HEK293 (cell line): ENCODE measurements around the gene PEPD.
A peak's percentile ranks its signal among the peaks of the same experiment; 100 is the strongest.

Experiments
- CTCF ChIA-PET: fragments of 350-600 bp; formaldehyde crosslinking; extraction: SDS; loops from one replicate; lab custom pipeline; 2021; ENCODE audit warnings: antibody characterized with exemption; lab: Yijun Ruan, JAX
- POLR2A ChIA-PET: fragments of 300-600 bp; formaldehyde crosslinking; extraction: SDS; loops from one replicate; lab custom pipeline; 2020; ENCODE audit warnings: antibody characterized with exemption, inconsistent platforms; lab: Yijun Ruan, JAX
- H3K27ac ChIP-seq: fragments of 200-500 bp; sonication (Bioruptor generic); 2 replicates; pipeline ENCODE4 v1.5.1; 2014; ENCODE audit warnings: low read depth, low read length, control low read depth, inconsistent platforms; ENCODE audit errors: extremely low read depth
- H3K36me3 ChIP-seq, 2 experiments: fragments of 200-500 bp in 1 of 2; sonication (Bioruptor generic) in 1 of 2; 1 replicate in 1 of 2; 2 replicates in 1 of 2; pipeline ENCODE4 v1.5.1; 2014 to 2017; ENCODE audit warnings: inconsistent platforms in 2 of 2, low read length in 2 of 2; ENCODE audit not compliant: control insufficient read depth in 2 of 2, insufficient read depth in 1 of 2
- H3K4me1 ChIP-seq: fragments of 200-500 bp; sonication (Bioruptor generic); 2 replicates; pipeline ENCODE4 v1.5.1; 2014; ENCODE audit warnings: mild to moderate bottlenecking, low read length, inconsistent platforms; ENCODE audit not compliant: control insufficient read depth, insufficient read depth
- H3K4me3 ChIP-seq: 2 replicates; pipeline ENCODE4 v1.5.1; 2011; ENCODE audit warnings: low read depth, mild to moderate bottlenecking, control low read depth, low read length, moderate library complexity
- H3K9me3 ChIP-seq: fragments of 200-500 bp; sonication (Bioruptor generic); 2 replicates; pipeline ENCODE4 v1.5.1; 2014; ENCODE audit warnings: low read depth, low read length, inconsistent platforms; ENCODE audit not compliant: control insufficient read depth, insufficient read depth
- BCL11A ChIP-seq: fragments of 450-650 bp; formaldehyde crosslinking; IDR thresholded peaks from 2 replicates; pipeline ENCODE4 v1.5.1; 2016; ENCODE audit warnings: low read depth, missing biosample characterization, missing genetic modification characterization
- BCL11B ChIP-seq: fragments of 450-650 bp; formaldehyde crosslinking; IDR thresholded peaks from 2 replicates; pipeline ENCODE4 v1.5.1; 2016; ENCODE audit warnings: low read depth, missing biosample characterization, missing genetic modification characterization
- EGR2 ChIP-seq: fragments of 450-650 bp; formaldehyde crosslinking; IDR thresholded peaks from 2 replicates; pipeline ENCODE4 v1.5.1; 2016; ENCODE audit warnings: low read depth, missing biosample characterization, missing genetic modification characterization
- GLI4 ChIP-seq: fragments of 450-650 bp; formaldehyde crosslinking; IDR thresholded peaks from 2 replicates; pipeline ENCODE4 v1.5.1; 2016; ENCODE audit warnings: missing biosample characterization, missing genetic modification characterization
- KLF8 ChIP-seq: fragments of 450-650 bp; formaldehyde crosslinking; IDR thresholded peaks from 2 replicates; pipeline ENCODE4 v1.5.1; 2016; ENCODE audit warnings: missing biosample characterization, missing genetic modification characterization
- OVOL3 ChIP-seq: fragments of 450-650 bp; formaldehyde crosslinking; IDR thresholded peaks from 2 replicates; pipeline ENCODE4 v1.5.1; 2016; ENCODE audit warnings: missing biosample characterization, missing genetic modification characterization
- SALL2 ChIP-seq: fragments of 450-650 bp; formaldehyde crosslinking; IDR thresholded peaks from 2 replicates; pipeline ENCODE4 v1.5.0; 2017; ENCODE audit warnings: missing biosample characterization, mild to moderate bottlenecking, missing genetic modification characterization, borderline replicate concordance
- SP7 ChIP-seq: fragments of 450-650 bp; formaldehyde crosslinking; IDR thresholded peaks from 2 replicates; pipeline ENCODE4 v1.5.1; 2016; ENCODE audit warnings: missing biosample characterization, missing genetic modification characterization
- ZFHX2 ChIP-seq: fragments of 450-650 bp; formaldehyde crosslinking; conservative IDR thresholded peaks from 2 replicates; pipeline ENCODE4 v1.5.1; 2016; ENCODE audit warnings: missing biosample characterization, missing genetic modification characterization
- ZNF10 ChIP-seq: fragments of 450-650 bp; formaldehyde crosslinking; IDR thresholded peaks from 2 replicates; pipeline ENCODE4 v1.5.1; 2017; ENCODE audit warnings: missing biosample characterization, missing genetic modification characterization
- ZNF112 ChIP-seq: fragments of 450-650 bp; formaldehyde crosslinking; IDR thresholded peaks from 2 replicates; pipeline ENCODE4 v1.5.0; 2017; ENCODE audit warnings: missing biosample characterization, missing genetic modification characterization
- ZNF140 ChIP-seq: fragments of 450-650 bp; formaldehyde crosslinking; IDR thresholded peaks from 2 replicates; pipeline ENCODE4 v1.5.1; 2016; ENCODE audit warnings: missing biosample characterization, missing genetic modification characterization
- ZNF148 ChIP-seq: fragments of 450-650 bp; formaldehyde crosslinking; IDR thresholded peaks from 2 replicates; pipeline ENCODE4 v1.5.0; 2017; ENCODE audit warnings: missing biosample characterization, missing genetic modification characterization, borderline replicate concordance
- ZNF157 ChIP-seq: fragments of 450-650 bp; formaldehyde crosslinking; IDR thresholded peaks from 2 replicates; pipeline ENCODE4 v1.5.1; 2016; ENCODE audit warnings: missing biosample characterization, missing genetic modification characterization
- ZNF223 ChIP-seq: fragments of 450-650 bp; formaldehyde crosslinking; IDR thresholded peaks from 2 replicates; pipeline ENCODE4 v1.5.1; 2016; ENCODE audit warnings: missing biosample characterization, missing genetic modification characterization
- ZNF248 ChIP-seq: fragments of 450-650 bp; formaldehyde crosslinking; IDR thresholded peaks from 2 replicates; pipeline ENCODE4 v1.5.1; 2017; ENCODE audit warnings: missing biosample characterization, missing genetic modification characterization
- ZNF311 ChIP-seq: fragments of 450-650 bp; formaldehyde crosslinking; IDR thresholded peaks from 2 replicates; pipeline ENCODE4 v1.5.1; 2017; ENCODE audit warnings: missing biosample characterization, missing genetic modification characterization, borderline replicate concordance
- ZNF398 ChIP-seq: fragments of 450-650 bp; formaldehyde crosslinking; IDR thresholded peaks from 2 replicates; pipeline ENCODE4 v1.5.1; 2017; ENCODE audit warnings: missing biosample characterization, missing genetic modification characterization
- ZNF473 ChIP-seq: fragments of 450-650 bp; formaldehyde crosslinking; IDR thresholded peaks from 2 replicates; pipeline ENCODE4 v1.5.1; 2017; ENCODE audit warnings: missing biosample characterization, missing genetic modification characterization
- ZNF530 ChIP-seq: fragments of 450-650 bp; formaldehyde crosslinking; IDR thresholded peaks from 2 replicates; pipeline ENCODE4 v1.5.1; 2016; ENCODE audit warnings: low read depth, missing biosample characterization, missing genetic modification characterization
- ZNF548 ChIP-seq: fragments of 450-650 bp; formaldehyde crosslinking; IDR thresholded peaks from 2 replicates; pipeline ENCODE4 v1.5.1; 2016; ENCODE audit warnings: missing biosample characterization, missing genetic modification characterization
- ZNF549 ChIP-seq: fragments of 450-650 bp; IDR thresholded peaks from 2 replicates; pipeline ENCODE4 v1.5.1; 2018; ENCODE audit warnings: missing biosample characterization, missing genetic modification characterization, mild to moderate bottlenecking, inconsistent platforms, moderate library complexity
- ZNF571 ChIP-seq: fragments of 450-650 bp; formaldehyde crosslinking; IDR thresholded peaks from 2 replicates; pipeline ENCODE4 v1.5.0; 2017; ENCODE audit warnings: missing biosample characterization, missing genetic modification characterization
- ZNF670 ChIP-seq: fragments of 450-650 bp; formaldehyde crosslinking; IDR thresholded peaks from 2 replicates; pipeline ENCODE4 v1.5.1; 2016; ENCODE audit warnings: missing biosample characterization, missing genetic modification characterization, low read depth
- ZNF785 ChIP-seq: fragments of 450-650 bp; formaldehyde crosslinking; IDR thresholded peaks from 2 replicates; pipeline ENCODE4 v1.5.1; 2016; ENCODE audit warnings: missing biosample characterization, missing genetic modification characterization
- ZSCAN4 ChIP-seq: fragments of 450-650 bp; formaldehyde crosslinking; IDR thresholded peaks from 2 replicates; pipeline ENCODE4 v1.5.1; 2017; ENCODE audit warnings: missing biosample characterization, missing genetic modification characterization
- ZSCAN5A ChIP-seq: fragments of 450-650 bp; formaldehyde crosslinking; IDR thresholded peaks from 2 replicates; pipeline ENCODE4 v1.5.1; 2016; ENCODE audit warnings: missing biosample characterization, missing genetic modification characterization
- TF ChIP-seq, protein P1 (sequence below): fragments of 450-650 bp; formaldehyde crosslinking; IDR thresholded peaks from 2 replicates; pipeline ENCODE4 v1.5.1; 2016; ENCODE audit warnings: missing biosample characterization, missing genetic modification characterization
- TF ChIP-seq, protein P2 (sequence below): fragments of 450-650 bp; formaldehyde crosslinking; IDR thresholded peaks from 2 replicates; pipeline ENCODE4 v1.5.1; 2016; ENCODE audit warnings: missing biosample characterization, missing genetic modification characterization, low read depth

PEPD gene

GRCh38 chr19:33506498-33506897 lies 15.1 kb downstream of the PEPD start (continued):
- TF ChIP-seq, protein P1, sequence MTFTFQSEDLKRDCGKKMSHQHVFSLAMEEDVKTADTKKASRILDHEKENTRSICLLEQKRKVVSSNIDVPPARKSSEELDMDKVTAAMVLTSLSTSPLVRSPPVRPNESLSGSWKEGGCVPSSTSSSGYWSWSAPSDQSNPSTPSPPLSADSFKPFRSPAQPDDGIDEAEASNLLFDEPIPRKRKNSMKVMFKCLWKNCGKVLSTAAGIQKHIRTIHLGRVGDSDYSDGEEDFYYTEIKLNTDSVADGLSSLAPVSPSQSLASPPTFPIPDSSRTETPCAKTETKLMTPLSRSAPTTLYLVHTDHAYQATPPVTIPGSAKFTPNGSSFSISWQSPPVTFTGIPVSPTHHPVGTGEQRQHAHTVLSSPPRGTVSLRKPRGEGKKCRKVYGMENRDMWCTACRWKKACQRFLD (tag by site-specific recombination) = peak; percentile 79; the same call in 1 of the 2 replicates
- TF ChIP-seq ZSCAN4 (tag by site-specific recombination) = peak; percentile 45
- TF ChIP-seq ZNF112 = peak; percentile 71; the same call in 1 of the 2 replicates
- TF ChIP-seq ZNF670 = peak; percentile 96
- TF ChIP-seq BCL11A (tag by site-specific recombination) = no peak
- TF ChIP-seq ZFHX2 (tag by site-specific recombination) = peak; percentile 92
- TF ChIP-seq ZNF248 (tag by site-specific recombination) = 0 out of 2 replicates have a peak, but pooled peaks have one; percentile 72
- TF ChIP-seq ZNF398 (tag by site-specific recombination) = peak; percentile 43; the same call in 1 of the 2 replicates
- TF ChIP-seq BCL11B = no peak
- 0 out of 2 replicates have a peak, but pooled peaks have one; percentile 82 for TF ChIP-seq ZNF473 (tag by site-specific recombination)
- peak; percentile 77 for TF ChIP-seq SALL2 (tag by site-specific recombination)
- TF ChIP-seq ZNF148 = peak; percentile 89
- peak; percentile 55 for TF ChIP-seq ZNF571 (tag by site-specific recombination)
- peak; percentile 92 for TF ChIP-seq ZNF311
- peak; percentile 19; the same call in 1 of the 2 replicates for TF ChIP-seq GLI4 (tag by site-specific recombination)
- TF ChIP-seq ZNF785 (tag by site-specific recombination) = peak; percentile 84; the same call in 1 of the 2 replicates

DNA sequence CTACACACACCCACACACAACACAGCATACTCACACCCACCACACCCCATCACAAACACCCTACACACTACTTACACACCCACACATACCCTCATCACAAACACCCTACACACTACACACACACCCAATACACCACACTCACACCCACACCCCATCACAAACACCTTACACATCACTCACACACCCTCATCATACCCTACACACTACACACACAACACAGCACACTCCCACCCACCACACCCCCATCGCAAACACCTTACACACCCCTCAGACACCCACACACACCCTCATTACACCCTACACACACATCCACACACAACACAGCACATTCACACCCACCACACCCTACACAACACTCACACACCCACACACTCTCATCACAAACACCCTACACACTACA lies 15.8 kb downstream of the PEPD start:
- H3K9me3 ChIP-seq = no peaks in the 10 kb centered on the region
- no peak overlapping the region for H3K4me3 ChIP-seq
- no peaks in the 10 kb centered on the region for H3K4me1 ChIP-seq
- no peak overlapping the region for H3K27ac ChIP-seq
- ChIA-PET CTCF (no interaction called here), POLR2A (no interaction called here)
- H3K36me3 ChIP-seq = peaks cover 6 to 13% of the 10 kb centered on the region in 2 experiments; a peak in 2 of 3 replicates
- TF ChIP-seq ZNF549 (no peak), ZNF530 (peak; percentile 48; the same call in 1 of the 2 replicates), ZNF10 (no peak), ZNF223 (tag by site-specific recombination) (no peak), OVOL3 (no peak), KLF8 (tag by site-specific recombination) (peak; percentile 88; the same call in 1 of the 2 replicates), ZNF548 (tag by site-specific recombination) (peak; percentile 45; the same call in 1 of the 2 replicates), ZNF785 (tag by site-specific recombination) (0 out of 2 replicates have a peak, but pooled peaks have one; percentile 14), ZSCAN5A (tag by site-specific recombination) (0 out of 2 replicates have a peak, but pooled peaks have one; percentile 52), ZNF157 (tag by site-specific recombination) (peak; percentile 51; the same call in 1 of the 2 replicates), EGR2 (tag by site-specific recombination) (peak; percentile 100), ZNF140 (tag by site-specific recombination) (0 out of 2 replicates have a peak, but pooled peaks have one; percentile 18), SP7 (tag by site-specific recombination) (no peak), SALL2 (tag by site-specific recombination) (0 out of 2 replicates have a peak, but pooled peaks have one; percentile 36)
- TF ChIP-seq, protein P2, sequence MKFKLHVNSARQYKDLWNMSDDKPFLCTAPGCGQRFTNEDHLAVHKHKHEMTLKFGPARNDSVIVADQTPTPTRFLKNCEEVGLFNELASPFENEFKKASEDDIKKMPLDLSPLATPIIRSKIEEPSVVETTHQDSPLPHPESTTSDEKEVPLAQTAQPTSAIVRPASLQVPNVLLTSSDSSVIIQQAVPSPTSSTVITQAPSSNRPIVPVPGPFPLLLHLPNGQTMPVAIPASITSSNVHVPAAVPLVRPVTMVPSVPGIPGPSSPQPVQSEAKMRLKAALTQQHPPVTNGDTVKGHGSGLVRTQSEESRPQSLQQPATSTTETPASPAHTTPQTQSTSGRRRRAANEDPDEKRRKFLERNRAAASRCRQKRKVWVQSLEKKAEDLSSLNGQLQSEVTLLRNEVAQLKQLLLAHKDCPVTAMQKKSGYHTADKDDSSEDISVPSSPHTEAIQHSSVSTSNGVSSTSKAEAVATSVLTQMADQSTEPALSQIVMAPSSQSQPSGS (tag by site-specific recombination) = no peak
